DMS 273 treated with DMSO at 0.1 percent for 48 hours (cell line): ENCODE measurements around the gene AKAP7.
"Not testable (repeated sequence)": the region's sequence is repeated elsewhere in the genome, so short reads cannot be mapped to it uniquely, and the experiment has no call there.

Experiments used
- DNase-seq: peaks from one replicate; lab custom pipeline; 2025; lab: John Stamatoyannopoulos, UW

The AKAP7 gene

GRCh38 chr6:131135244-131136020, at the start of gene AKAP7:
TSS of gene AKAP7 (plus strand) at chr6:131135467. CDS start at chr6:131135764, 297 bp downstream.
- peak; percentile 1 for DNase-seq

- DNase-seq = not testable (repeated sequence)
Measured at GRCh38 chr6:131090339-131090738, 44.9 kb upstream of the AKAP7 start.

- not testable (repeated sequence) for DNase-seq
Measured at GRCh38 chr6:131091944-131092343, 43.3 kb upstream of the AKAP7 start.

- DNase-seq = no peak
Measured at GRCh38 chr6:131093334-131093733, 41.9 kb upstream of the AKAP7 start.

DNA sequence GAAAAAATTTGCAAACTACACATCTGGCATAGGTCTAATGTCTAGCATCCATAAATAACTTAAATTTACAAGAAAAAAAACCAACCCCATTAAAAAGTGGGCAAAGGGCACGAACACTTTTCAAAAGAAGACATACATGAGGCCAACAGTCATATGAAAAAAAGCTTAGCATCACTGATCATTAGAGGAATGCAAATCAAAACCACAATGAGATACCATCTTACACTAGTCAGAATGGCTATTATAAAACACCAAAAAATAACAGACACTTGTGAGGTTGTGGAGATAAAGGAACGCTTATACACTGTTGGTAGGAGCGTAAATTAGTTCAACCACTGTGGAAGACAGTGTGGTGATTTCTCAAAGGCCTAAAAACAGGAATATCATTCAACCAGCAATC, 38.5 kb upstream of the AKAP7 start:
- no peak for DNase-seq

DNA sequence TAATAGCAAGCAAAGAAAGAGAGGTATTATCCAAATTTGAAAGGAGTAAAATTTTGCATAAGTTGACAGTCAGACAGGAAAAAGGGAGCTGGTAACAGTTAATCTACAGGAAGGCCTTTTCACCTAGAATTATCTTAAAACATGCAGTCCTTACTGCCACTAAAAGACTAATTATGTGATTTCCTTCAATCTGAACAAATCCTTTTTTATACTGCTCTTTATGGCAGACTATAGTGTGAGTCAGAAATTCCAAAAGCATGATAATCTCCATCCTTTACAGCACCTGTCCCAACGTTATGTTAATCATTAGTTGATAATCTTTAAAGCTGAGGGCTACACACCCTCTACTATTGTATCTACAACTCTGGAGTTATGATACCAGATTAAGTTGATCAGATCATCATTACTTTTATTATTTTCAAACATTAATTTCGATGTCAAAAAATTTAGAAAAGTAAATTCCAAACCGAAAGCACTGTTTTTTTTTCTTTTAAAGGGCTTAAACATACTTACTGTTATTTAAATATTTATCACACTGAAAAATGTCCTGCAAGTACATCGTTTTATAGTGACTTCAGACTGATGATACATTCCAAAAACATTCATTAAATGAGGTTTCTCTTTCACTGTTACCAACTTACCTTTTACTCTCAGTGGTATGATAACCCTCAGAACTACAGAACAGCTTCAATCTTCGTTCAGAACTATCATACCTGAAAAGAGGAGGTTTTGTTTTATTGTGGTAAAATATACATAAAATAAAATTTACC, 33.2 kb upstream of the AKAP7 start:
- no peak for DNase-seq

GRCh38 chr6:131103296-131103695, 32.0 kb upstream of the AKAP7 start:
- DNase-seq = no peak

DNA sequence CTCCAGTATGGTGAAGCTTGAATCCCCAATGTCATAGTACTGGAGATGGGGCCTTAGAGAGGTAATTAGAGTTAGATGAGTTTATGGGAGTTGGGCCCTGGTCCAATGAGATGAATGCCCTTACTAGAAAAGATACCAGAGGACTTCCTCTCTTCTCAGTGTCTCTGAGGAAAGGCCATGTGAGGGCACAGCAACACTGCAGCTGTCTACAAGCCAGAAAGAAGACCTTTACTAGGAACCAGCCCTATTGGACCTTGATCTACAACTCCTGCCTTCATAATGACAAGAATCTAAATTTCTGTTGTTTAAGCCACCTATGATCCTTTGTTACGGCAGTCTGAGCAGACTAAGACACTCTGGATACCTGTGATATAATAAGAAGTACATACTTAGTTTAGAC, 31.4 kb upstream of the AKAP7 start:
- DNase-seq = no peak

GRCh38 chr6:131107151-131107550, 28.1 kb upstream of the AKAP7 start:
- no peak for DNase-seq

GRCh38 chr6:131112249-131112648, 23.0 kb upstream of the AKAP7 start:
- DNase-seq = no peak

- DNase-seq = no peak
Measured at GRCh38 chr6:131115651-131116050, 19.6 kb upstream of the AKAP7 start.

- DNase-seq = no peak
Measured at GRCh38 chr6:131116321-131116720, 18.9 kb upstream of the AKAP7 start.

- DNase-seq = peak; percentile 3
Measured at GRCh38 chr6:131116755-131117360, 18.4 kb upstream of the AKAP7 start.

- no peak for DNase-seq
Measured at GRCh38 chr6:131117878-131118277, 17.4 kb upstream of the AKAP7 start.

DNA sequence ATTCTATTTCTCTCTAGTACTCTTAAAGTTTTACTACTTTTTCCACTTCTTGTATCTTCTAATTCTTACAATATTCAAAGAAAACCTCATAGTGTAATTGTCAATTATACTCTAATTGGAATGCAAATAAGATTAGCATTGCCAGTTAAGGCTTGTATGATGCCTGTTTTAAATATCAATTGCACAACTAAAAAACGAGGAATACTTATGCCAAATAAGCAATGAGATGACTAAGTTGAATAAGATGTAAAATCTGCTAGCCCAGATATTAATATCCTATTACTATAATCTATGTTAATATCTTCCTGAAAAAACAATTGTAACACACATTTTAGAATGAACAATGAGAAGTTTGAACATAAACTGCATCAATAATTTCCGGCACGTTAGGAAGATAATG, 13.3 kb upstream of the AKAP7 start:
- DNase-seq = no peak

DNA sequence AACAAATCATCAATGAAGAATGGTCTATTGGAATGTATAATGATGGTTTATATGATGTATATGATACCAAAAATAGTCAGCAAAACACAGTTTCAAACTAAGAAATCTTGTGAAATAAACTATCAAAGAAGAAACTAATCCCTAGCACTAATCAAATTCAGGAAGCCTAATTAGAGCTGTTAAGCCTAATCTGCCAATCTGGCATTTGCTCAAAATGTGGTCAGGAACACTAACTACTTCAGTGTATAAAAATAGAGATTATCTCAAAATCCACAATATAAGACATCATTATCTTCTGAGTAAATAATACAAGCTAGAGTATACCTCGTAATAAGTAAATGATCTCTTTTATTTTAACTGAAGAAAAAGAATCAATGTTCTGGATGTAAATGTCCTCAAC, 12.8 kb upstream of the AKAP7 start:
- DNase-seq = no peak

GRCh38 chr6:131124336-131125071, 10.8 kb upstream of the AKAP7 start:
- DNase-seq = no peak

DNA sequence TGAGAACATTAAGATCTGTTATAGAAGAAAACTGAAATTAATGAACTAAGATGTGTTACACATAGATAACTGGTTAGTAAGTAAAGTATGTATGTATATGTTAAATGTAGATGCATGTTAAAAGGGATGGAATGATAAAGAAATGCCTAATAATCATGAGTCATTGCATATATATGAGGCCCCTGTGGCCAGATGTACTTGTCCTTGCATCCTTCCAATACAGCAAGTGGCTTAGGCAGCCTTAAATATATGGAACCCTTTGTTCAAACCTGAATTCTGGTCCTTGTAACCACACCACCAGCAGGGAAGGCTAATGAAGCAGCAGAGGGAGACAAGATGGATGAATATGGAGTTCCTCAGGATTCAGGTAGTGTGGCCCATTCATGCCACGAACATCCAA, 9.8 kb upstream of the AKAP7 start:
- DNase-seq = no peak

GRCh38 chr6:131129689-131130553, 5.3 kb upstream of the AKAP7 start:
- DNase-seq = no peak

DNA sequence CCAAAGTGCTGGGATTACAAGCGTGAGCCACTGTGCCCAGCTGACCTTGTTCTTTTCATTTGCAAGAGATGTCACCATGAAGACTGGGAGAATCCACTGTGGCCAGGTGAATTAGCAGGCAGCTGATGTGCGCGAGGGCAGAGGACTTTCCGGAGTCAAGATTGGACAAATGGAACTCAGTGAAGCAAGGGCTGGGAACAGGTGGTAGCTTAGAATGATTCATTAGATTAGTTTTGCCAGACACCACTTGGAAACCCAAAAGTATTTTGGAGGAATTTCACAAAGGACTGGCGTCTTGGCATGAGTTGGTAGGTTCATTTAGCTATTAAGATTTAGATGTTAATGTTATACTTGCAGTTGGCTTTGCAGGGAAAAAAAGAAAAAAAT, 4.7 kb upstream of the AKAP7 start:
- no peak for DNase-seq

- DNase-seq = no peak
Measured at GRCh38 chr6:131132360-131132759, 2.9 kb upstream of the AKAP7 start.
